Right atrium auricular region (tissue), 2 donors: ENCODE data around the gene SAMD3. TPM values are rescaled to one million over a fixed set of nuclear protein-coding genes. Genes with fewer than 3 reads are reported as not detected.
"Not testable (repeated sequence)": the region's sequence is repeated elsewhere in the genome, so short reads cannot be mapped to it uniquely, and the experiment has no call there.

Experiments
- DNase-seq: peaks from one replicate; pipeline ENCODE4 v3.0.0-alpha.2; 2019; ENCODE audit warnings: low spot score
- H3K27ac ChIP-seq, 2 donors: fragments of 200-600 bp; sonication (generic); 1 replicate in 1 of 2; 2 replicates in 1 of 2; pipeline ENCODE4 v1.5.1; 2016 to 2019
- H3K27me3 ChIP-seq, 2 donors: fragments of 200-600 bp; sonication (generic); one replicate each; pipeline versions ENCODE4 v1.5.1 to v1.6.0; 2017 to 2019
- H3K36me3 ChIP-seq: fragments of 200-600 bp; sonication (generic); one replicate; pipeline ENCODE4 v1.5.1; 2016
- H3K4me1 ChIP-seq, 2 donors: fragments of 200-600 bp; sonication (generic); one replicate each; pipeline versions ENCODE4 v1.5.1 to v1.6.0; 2017 to 2019
- H3K4me3 ChIP-seq, 2 donors: fragments of 200-600 bp; sonication (generic); 1 replicate in 1 of 2; 2 replicates in 1 of 2; pipeline ENCODE4 v1.5.1; 2017 to 2019; ENCODE audit warnings: mild to moderate bottlenecking in 1 of 2, moderate library complexity in 1 of 2
- H3K9me3 ChIP-seq, 2 donors: fragments of 200-600 bp; sonication (generic); one replicate each; pipeline ENCODE4 v1.5.1; 2019
- CTCF ChIP-seq, 2 donors: fragments of 200-600 bp; sonication (generic); IDR thresholded peaks; one replicate each; pipeline ENCODE4 v1.5.1; 2019; ENCODE audit warnings: antibody characterized with exemption in 2 of 2
- total RNA-seq, 2 donors: library from RNA; depleted of rRNA; stranded (reverse); fragments of >200 nt; gene quantifications; one replicate each; pipeline ENCODE4 v1.1.0, GENCODE V29; 2016

Gene SAMD3
- total RNA-seq, 2 donors from 2014 or later, result 0.67 TPM; not detected in 1

GRCh38 chr6:130233330-130233729 is 10.6 kb upstream of the SAMD3 start:
- no peaks in the 10 kb centered on the region for H3K27me3 ChIP-seq
- TF ChIP-seq CTCF (IDR thresholded peaks at IDR 0.05), result no peak
- H3K27ac ChIP-seq, result no peak overlapping the region
- no peak overlapping the region for H3K4me3 ChIP-seq
- DNase-seq, result no peak
- no peaks in the 10 kb centered on the region for H3K4me1 ChIP-seq
- H3K36me3 ChIP-seq, result no peaks in the 10 kb centered on the region
- H3K9me3 ChIP-seq, result no peaks in the 10 kb centered on the region

GRCh38 chr6:130230531-130230930 is 7.8 kb upstream of the SAMD3 start:
- not testable (repeated sequence) for DNase-seq

GRCh38 chr6:130229645-130230044 is 6.9 kb upstream of the SAMD3 start:
- no peak overlapping the region for H3K27ac ChIP-seq
- TF ChIP-seq CTCF (IDR thresholded peaks at IDR 0.05), result no peak
- H3K27me3 ChIP-seq, result no peaks in the 10 kb centered on the region
- no peak for DNase-seq
- H3K9me3 ChIP-seq, result no peaks in the 10 kb centered on the region
- no peaks in the 10 kb centered on the region for H3K36me3 ChIP-seq
- H3K4me1 ChIP-seq, result no peaks in the 10 kb centered on the region
- no peak overlapping the region for H3K4me3 ChIP-seq

More at GRCh38 chr6:130230531-130230930, 7.8 kb upstream of the SAMD3 start:
- not testable (repeated sequence) for H3K4me3 ChIP-seq, H3K27ac ChIP-seq, H3K4me1 ChIP-seq, H3K36me3 ChIP-seq, H3K9me3 ChIP-seq, H3K27me3 ChIP-seq

- no peak overlapping the region for H3K4me3 ChIP-seq
- no peaks in the 10 kb centered on the region for H3K4me1 ChIP-seq
- H3K9me3 ChIP-seq, result no peaks in the 10 kb centered on the region
- no peak overlapping the region for H3K27ac ChIP-seq
- no peak for DNase-seq
- no peaks in the 10 kb centered on the region for H3K27me3 ChIP-seq
- no peak for TF ChIP-seq CTCF (IDR thresholded peaks at IDR 0.05)
- no peaks in the 10 kb centered on the region for H3K36me3 ChIP-seq
Measured at GRCh38 chr6:130223508-130223907, 757 bp upstream of the SAMD3 start.

GRCh38 chr6:130218134-130218533 is 4.6 kb downstream of the SAMD3 start:
- Histone ChIP-seq H3K4me3 (no peak overlapping the region), H3K27ac (no peak overlapping the region), H3K9me3 (no peaks in the 10 kb centered on the region), H3K36me3 (no peaks in the 10 kb centered on the region), H3K27me3 (no peaks in the 10 kb centered on the region), H3K4me1 (no peaks in the 10 kb centered on the region)
- DNase-seq, result no peak
- TF ChIP-seq CTCF (IDR thresholded peaks at IDR 0.05), result no peak

- Histone ChIP-seq H3K9me3 (no peaks in the 10 kb centered on the region), H3K4me1 (no peaks in the 10 kb centered on the region), H3K36me3 (no peaks in the 10 kb centered on the region), H3K4me3 (no peak overlapping the region), H3K27me3 (no peaks in the 10 kb centered on the region), H3K27ac (no peak overlapping the region)
- no peak for TF ChIP-seq CTCF (IDR thresholded peaks at IDR 0.05)
- DNase-seq, result no peak
Measured at GRCh38 chr6:130216620-130217019, 6.1 kb downstream of the SAMD3 start.
